Testis (tissue), 2 donors: ENCODE results near the gene ZFYVE27.

Experiments
- POLR2A ChIP-seq: fragments of 450-650 bp; IDR thresholded peaks from one replicate; pipeline ENCODE4 v1.6.1; 2017; ENCODE audit warnings: antibody characterized with exemption, mild to moderate bottlenecking, moderate library complexity
- TF ChIP-seq, protein P1 (sequence below), 3 experiments: fragments of 450-650 bp in 2 of 3; fragments of 200-600 bp in 1 of 3; sonication (generic) in 1 of 3; IDR thresholded peaks; one replicate each; pipeline ENCODE4 v1.5.1; 2016 to 2019; ENCODE audit warnings: antibody characterized with exemption in 3 of 3, mild to moderate bottlenecking in 2 of 3, moderate library complexity in 1 of 3

DNA sequence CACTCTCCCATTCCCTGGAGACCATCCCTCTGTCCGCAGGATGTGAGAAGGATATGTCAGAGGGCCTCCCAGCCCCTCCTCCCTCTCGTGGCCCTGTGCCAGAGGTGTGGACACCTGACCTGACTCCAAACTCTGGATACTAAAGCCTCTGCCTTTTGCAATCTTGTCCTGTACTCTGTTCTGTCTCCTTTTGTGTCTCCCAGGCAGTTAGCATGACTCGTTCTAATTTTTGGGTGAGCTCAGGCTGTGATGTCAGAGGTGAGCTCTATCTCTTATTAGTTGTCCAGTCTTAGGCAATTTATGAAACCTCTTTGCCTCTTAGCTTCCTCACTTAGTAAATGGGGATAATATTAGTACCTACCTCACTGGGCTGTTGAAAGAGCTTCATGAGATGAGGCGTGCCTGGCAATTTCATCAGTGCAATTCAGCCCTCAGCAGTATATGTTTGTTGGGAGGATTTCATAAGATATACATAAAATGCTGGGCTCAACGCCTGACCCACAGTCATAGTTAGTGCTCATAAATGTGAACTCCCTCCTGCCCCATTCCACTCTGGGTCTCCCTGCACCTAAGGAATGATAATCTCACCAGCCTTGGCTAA lies 12.5 kb upstream of the ZFYVE27 start:
- TF ChIP-seq, protein P1, sequence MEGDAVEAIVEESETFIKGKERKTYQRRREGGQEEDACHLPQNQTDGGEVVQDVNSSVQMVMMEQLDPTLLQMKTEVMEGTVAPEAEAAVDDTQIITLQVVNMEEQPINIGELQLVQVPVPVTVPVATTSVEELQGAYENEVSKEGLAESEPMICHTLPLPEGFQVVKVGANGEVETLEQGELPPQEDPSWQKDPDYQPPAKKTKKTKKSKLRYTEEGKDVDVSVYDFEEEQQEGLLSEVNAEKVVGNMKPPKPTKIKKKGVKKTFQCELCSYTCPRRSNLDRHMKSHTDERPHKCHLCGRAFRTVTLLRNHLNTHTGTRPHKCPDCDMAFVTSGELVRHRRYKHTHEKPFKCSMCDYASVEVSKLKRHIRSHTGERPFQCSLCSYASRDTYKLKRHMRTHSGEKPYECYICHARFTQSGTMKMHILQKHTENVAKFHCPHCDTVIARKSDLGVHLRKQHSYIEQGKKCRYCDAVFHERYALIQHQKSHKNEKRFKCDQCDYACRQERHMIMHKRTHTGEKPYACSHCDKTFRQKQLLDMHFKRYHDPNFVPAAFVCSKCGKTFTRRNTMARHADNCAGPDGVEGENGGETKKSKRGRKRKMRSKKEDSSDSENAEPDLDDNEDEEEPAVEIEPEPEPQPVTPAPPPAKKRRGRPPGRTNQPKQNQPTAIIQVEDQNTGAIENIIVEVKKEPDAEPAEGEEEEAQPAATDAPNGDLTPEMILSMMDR (IDR thresholded peaks at IDR 0.05): no peak
- TF ChIP-seq POLR2A: no peak
